K562 (cell line): ENCODE data around the gene FOSL1. TPM values are rescaled to one million over a fixed set of nuclear protein-coding genes. Genes with fewer than 3 reads are reported as not detected.

Source experiments
- CCNT2 ChIP-seq: IDR thresholded peaks from 2 replicates; pipeline ENCODE4 v1.6.1; 2011; ENCODE audit warnings: borderline replicate concordance, low read depth, mild to moderate bottlenecking, moderate library complexity, mixed read lengths, low read length; ENCODE audit not compliant: insufficient read length; ENCODE audit errors: extremely low read depth
- CEBPG ChIP-seq, 3 experiments: fragments of 200-800 bp in 1 of 3; sonication (Bioruptor generic) in 1 of 3; sonication (generic) in 1 of 3; formaldehyde crosslinking in 1 of 3; IDR thresholded peaks in 2 of 3; conservative IDR thresholded peaks in 1 of 3; 2 replicates each; pipeline versions ENCODE4 v1.6.1 to v1.8.0; 2016 to 2022; ENCODE audit warnings: missing compliant biosample characterization in 2 of 3, missing genetic modification characterization in 2 of 3, mild to moderate bottlenecking in 1 of 3, missing genetic modification reagents in 1 of 3
- CLOCK ChIP-seq: fragments of 250-450 bp; sonication (Bioruptor Pico); IDR thresholded peaks from 2 replicates; pipeline ENCODE4 v1.4.0; 2020; ENCODE audit warnings: mild to moderate bottlenecking, moderate library complexity, borderline replicate concordance
- EP400 ChIP-seq: fragments of 450-650 bp; IDR thresholded peaks from 2 replicates; pipeline ENCODE4 v1.6.1; 2017; ENCODE audit warnings: antibody characterized with exemption, mild to moderate bottlenecking, moderate library complexity
- IRF2 ChIP-seq: sonication (generic); formaldehyde crosslinking; IDR thresholded peaks from 2 replicates; pipeline ENCODE4 v1.8.1; 2022; ENCODE audit warnings: mild to moderate bottlenecking, missing genetic modification reagents
- JUND ChIP-seq, 2 experiments: IDR thresholded peaks; 2 replicates in 1 of 2; 3 replicates in 1 of 2; pipeline ENCODE4 v1.6.1; 2011; ENCODE audit warnings: borderline replicate concordance in 2 of 2, low read depth in 2 of 2, low read length in 2 of 2, improper control_type of control experiment in 1 of 2, missing biosample characterization in 1 of 2, missing genetic modification characterization in 1 of 2, missing genetic modification reagents in 1 of 2
- PATZ1 ChIP-seq: fragments of 250-450 bp; sonication (Bioruptor Pico); IDR thresholded peaks from 2 replicates; pipeline ENCODE4 v1.5.0; 2020; ENCODE audit warnings: mild to moderate bottlenecking, borderline replicate concordance
- POU5F1 ChIP-seq: fragments of 150-350 bp; IDR thresholded peaks from 2 replicates; pipeline ENCODE4 v1.6.1; 2014; ENCODE audit warnings: borderline replicate concordance, low read length, low read depth, mild to moderate bottlenecking; ENCODE audit not compliant: partially characterized antibody
- TEAD2 ChIP-seq: fragments of 450-650 bp; IDR thresholded peaks from 2 replicates; pipeline ENCODE4 v1.6.1; 2016; ENCODE audit warnings: missing genetic modification characterization, control low read depth, missing compliant biosample characterization
- ZBTB9 ChIP-seq: fragments of 450-650 bp; formaldehyde crosslinking; IDR thresholded peaks from 2 replicates; pipeline ENCODE4 v1.4.0; 2020; ENCODE audit warnings: mild to moderate bottlenecking, moderate library complexity
- ZKSCAN8 ChIP-seq: fragments of 200-800 bp; sonication (Bioruptor generic); IDR thresholded peaks from 2 replicates; pipeline ENCODE4 v1.6.1; 2016; ENCODE audit warnings: missing genetic modification characterization, missing compliant biosample characterization
- ZNF518B ChIP-seq: fragments of 250-450 bp; sonication (Bioruptor Pico); IDR thresholded peaks from 2 replicates; pipeline ENCODE4 v1.5.0; 2021; ENCODE audit warnings: mild to moderate bottlenecking, moderate library complexity
- ZNF778 ChIP-seq: fragments of 450-650 bp; formaldehyde crosslinking; IDR thresholded peaks from 2 replicates; pipeline ENCODE4 v1.4.0; 2020; ENCODE audit warnings: mild to moderate bottlenecking, moderate library complexity
- polyA plus RNA-seq, 8 experiments: library from polyadenylated mRNA; depleted of rRNA in 4 of 8; stranded (reverse) in 5 of 8; unstranded in 3 of 8; fragments of >200 nt; fragmentation: Nextera tagmentation in 2 of 8; fragmentation: Illumina TruSeq in 1 of 8; extraction: Ambion mirVana in 2 of 8; extraction: Trizol in 1 of 8; gene quantifications; 2 replicates each; pipeline versions ENCODE4 v1.2.1 to v1.2.3, GENCODE V29; 2011 to 2014; ENCODE audit warnings: inconsistent platforms in 1 of 8, missing spikeins in 1 of 8
- total RNA-seq, 7 experiments: library from RNA; depleted of rRNA in 6 of 7; stranded (reverse); fragments of >200 nt in 6 of 7; fragmentation: Illumina TruSeq in 2 of 7; extraction: Trizol in 2 of 7; gene quantifications; 2 replicates each; pipeline versions ENCODE4 v1.2.1 to v1.2.3, GENCODE V29; 2011 to 2021; ENCODE audit warnings: low replicate concordance in 1 of 7

The FOSL1 gene
- total and polyA plus RNA-seq, 9 of the 15 experiments (the other 6 are each of a cell fraction or from before 2014, with no cell fraction given) = 3.5 to 39.6 (median 10.0) TPM

- TF ChIP-seq CCNT2 (peak; percentile 97), CLOCK (CRISPR knock-in tag) (no peak), ZBTB9 (no peak), PATZ1 (no peak), EP400 (no peak), TEAD2 (tag) (no peak), JUND (IDR thresholded peaks at IDR 0.05; ENCODE audit: borderline replicate concordance, low read depth, low read length) (peak; percentile 94), JUND (tag; IDR thresholded peaks at IDR 0.05; ENCODE audit: borderline replicate concordance, low read depth, low read length) (peak; percentile 59; the same call in 1 of the 3 replicates), CEBPG (CRISPR knock-in tag; IDR thresholded peaks at IDR 0.05) (peak; percentile 33; the same call in 1 of the 2 replicates), CEBPG (tag; conservative IDR thresholded peaks at IDR 0.05 in 1 of 2, IDR thresholded peaks at IDR 0.05 in 1 of 2) (no peak), ZNF778 (CRISPR knock-in tag) (no peak), POU5F1 (no peak), ZKSCAN8 (CRISPR knock-in tag) (no peak), ZNF518B (no peak), IRF2 (no peak; the same call in 1 of the 2 replicates)
Measured at GRCh38 chr11:65900125-65900898, at the start of gene FOSL1 (continued).
